GM19468 (cell line): ENCODE measurements around the gene CYP4F3.
"Not testable (repeated sequence)": the region's sequence is repeated elsewhere in the genome, so short reads cannot be mapped to it uniquely, and the experiment has no call there.

Experiments
- ATAC-seq: cut with Tn5 transposase; IDR thresholded peaks from one replicate; pipeline ENCODE4 v1.9.1; 2021; ENCODE audit warnings: mild to moderate bottlenecking, moderate library complexity, moderate number of reproducible peaks; ENCODE audit not compliant: unreplicated experiment; ENCODE audit errors: extremely low read depth

The CYP4F3 gene

DNA sequence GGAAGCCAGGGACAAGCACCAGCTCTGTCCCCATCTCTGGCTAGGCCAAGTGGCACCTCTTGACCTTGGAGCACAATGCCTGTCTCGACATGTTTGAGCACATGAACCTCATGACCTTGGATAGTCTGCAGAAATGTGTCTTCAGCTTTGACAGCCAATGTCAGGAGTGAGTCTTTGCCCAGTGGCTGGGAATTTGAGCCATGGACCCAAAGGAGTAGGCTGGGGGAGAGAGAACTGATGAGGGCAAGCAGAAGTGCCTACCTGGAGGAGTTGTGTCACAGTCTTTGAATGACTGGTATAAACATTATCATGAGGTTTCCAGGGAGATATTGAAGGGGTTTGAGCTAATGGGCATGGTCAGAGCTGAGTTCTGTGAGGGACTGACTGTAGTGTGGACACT lies 25.5 kb downstream of the CYP4F3 start:
- ATAC-seq: no peak

DNA sequence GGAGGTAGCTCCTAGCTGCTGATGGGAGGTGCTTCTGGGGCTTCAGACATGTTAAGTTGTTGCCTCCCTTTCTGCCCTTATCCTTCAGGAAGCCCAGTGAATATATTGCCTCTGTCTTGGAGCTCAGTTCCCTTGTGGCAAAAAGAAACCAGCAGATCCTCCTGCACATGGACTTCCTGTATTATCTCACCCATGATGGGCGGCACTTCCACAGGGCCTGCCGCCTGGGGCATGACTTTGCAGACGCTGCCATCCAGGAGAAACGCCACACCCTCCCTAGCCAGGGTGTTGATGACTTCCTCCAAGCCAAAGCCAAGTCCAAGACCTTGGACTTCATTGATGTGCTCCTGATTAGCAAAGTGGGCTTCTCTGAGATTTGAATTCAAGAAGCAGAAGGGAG lies 26.2 kb downstream of the CYP4F3 start:
- ATAC-seq: no peak

DNA sequence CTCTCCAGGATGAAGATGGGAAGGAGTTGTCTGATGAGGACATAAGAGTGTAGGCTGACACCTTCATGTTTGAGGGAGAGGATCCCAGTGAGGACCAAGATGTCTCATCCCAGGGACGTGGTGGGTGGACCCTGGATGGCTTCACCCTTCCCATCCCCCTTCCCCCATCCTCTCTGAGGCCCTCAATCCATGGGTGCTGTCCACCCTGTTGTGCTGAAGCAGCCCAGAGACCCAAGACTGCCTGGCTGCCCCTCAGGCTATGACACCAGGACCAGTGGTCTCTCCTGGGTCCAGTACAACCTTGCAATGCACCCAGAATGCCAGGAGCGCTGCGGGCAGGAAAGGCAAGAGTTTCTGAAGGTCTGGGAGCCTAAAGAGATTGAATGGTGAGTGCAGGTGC lies 28.7 kb downstream of the CYP4F3 start:
- ATAC-seq: no peak

DNA sequence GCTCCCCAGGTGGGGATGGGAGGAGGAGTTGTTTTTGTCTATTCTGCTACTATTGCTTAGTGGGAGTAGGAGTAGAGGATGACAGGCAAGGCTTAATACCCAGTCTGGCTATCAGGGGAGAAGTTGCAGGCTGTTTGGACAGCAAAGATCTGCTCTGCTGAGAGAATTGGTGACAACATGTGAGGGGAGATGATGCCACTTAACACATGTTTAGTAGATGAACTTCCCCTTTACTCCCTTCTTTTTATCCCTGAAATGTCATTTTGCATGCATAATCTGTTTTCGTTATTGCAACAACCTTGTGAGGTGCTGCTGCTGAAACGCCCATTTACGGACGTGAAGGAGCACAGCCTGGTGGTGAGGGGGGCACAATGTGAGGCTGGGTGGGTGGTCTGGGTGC lies 29.2 kb downstream of the CYP4F3 start:
- ATAC-seq: no peak

DNA sequence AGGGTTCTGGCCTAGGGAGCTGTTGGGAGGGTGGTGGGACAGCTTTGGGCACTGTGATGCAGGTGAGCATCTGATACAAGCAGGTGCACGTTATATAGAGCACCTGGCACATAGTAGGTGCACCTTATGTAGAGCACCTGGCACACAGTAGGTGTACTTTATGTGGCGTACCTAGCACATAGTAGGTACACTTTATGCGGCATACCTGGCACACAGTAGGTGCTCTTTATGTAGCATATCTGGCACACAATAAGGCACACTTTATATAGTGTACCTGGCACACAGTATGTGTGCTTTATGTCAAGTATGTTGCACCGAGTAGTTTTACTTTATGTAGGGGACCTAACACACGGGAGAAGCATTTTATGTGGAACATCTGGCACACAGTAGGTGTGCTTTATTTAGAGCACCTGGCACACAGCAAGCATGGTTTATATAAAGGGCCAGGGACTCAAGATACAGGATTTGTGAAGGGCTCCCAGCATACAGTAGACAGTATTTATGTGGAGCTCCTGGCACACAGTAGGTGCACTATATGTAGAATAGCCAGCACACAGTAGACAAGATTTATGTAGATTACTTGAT lies 30.6 kb downstream of the CYP4F3 start:
- ATAC-seq: no peak

DNA sequence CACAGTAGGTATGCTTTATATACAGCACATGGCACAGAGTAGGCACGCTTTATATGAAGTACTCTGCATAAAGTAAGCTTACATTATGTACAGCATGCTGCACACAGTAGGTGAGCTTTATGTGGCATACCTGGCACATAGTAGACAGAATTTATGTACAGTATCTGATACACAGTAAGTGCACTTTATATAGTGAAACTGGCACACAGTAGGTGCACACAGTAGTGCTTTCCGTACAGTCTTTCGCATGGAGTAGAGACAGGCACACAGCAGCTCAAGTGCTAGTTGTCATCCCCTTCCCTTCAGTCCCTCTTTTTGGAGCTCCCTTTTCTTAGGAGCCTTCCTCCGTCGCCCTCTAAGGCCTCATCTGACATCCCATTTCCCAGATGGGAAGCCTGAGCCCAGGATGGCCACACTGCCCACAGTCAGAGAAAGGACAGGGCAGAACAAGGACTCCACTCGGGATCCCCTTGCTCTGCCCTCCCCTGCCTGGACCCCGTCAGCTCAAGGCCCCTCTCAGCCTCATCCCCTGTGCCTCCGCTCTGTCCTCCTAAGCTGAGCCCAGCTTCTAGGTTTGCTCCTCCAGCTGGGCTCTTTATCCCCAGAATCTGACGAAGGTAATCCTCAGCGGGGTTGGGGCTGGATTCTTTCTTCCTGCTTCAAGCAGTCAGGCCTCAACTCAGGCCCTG lies 31.3 kb downstream of the CYP4F3 start:
- ATAC-seq: no peak

DNA sequence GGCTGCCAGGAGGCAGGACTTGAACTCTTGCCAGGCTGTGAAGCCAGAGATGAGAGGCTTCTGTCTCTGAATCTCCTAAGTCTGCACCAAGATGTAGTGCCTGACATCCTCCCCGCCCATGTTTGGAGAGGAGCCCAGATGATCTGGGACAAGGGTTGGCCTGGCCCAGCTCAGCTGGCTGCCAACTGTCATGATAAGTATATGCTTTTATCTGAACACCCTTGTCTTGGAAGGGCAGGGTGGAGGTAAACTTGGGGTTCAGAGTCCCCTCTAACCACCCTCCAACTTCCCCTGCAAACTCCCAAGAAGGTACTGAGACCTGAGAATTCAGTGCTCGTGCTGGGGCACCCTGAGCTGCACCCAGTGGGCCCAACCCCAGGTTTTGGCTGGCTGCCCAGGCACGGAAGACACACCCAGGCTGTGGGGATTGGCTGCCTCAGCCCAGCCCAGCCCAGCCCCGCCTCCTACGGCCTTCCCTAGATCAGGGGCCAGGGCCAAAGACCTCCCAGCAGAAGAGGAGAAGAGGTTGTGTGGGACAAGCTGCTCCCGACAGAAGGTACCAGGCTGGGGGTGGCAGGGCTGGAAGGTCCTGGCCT lies 32.0 kb downstream of the CYP4F3 start, which contains the start of gene CYP4F12:
Gene CYP4F12 (plus strand): TSS at position 508 of the 596 bp plus-strand sequence. CDS start 443 bp downstream, outside the sequence.
- no peak for ATAC-seq

DNA sequence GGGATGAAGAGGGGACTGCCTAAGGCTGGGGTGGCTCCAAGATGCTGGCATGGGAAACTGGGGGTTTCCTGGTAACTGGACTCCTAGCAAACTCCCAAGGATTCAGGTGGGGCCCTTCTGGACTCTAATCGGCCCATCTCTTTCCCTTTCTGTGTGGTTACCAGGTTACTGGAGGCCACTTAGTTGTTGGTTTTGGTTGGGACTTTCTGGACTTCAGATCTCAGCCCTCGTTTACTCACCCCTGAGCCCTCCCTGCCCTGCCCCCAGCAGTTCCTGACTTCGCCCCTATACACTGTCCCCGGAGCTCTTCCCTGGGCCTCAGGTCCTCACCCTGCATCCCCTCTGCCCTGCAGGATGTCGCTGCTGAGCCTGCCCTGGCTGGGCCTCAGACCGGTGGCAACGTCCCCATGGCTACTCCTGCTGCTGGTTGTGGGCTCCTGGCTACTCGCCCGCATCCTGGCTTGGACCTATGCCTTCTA lies 32.5 kb downstream of the CYP4F3 start:
- ATAC-seq: no peak

DNA sequence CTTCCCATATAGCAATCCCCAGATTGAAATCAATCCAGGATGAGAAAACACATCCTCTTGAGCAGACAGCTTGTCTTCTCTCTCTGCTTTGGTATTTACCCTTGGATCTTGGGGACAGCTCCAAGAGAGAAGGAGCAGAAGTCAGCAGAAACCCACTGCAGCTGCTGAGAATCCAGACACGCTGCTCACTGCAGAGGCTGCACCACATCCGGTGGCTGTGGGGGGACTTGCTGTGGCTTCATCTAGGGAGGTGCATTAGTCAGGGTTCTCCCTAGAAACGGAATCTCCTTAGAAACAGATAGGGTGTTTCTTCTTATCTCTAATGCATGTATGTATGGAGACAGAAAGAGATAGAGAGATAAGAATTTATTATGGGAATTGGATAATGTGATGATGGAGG lies 34.9 kb downstream of the CYP4F3 start:
- ATAC-seq: no peak

DNA sequence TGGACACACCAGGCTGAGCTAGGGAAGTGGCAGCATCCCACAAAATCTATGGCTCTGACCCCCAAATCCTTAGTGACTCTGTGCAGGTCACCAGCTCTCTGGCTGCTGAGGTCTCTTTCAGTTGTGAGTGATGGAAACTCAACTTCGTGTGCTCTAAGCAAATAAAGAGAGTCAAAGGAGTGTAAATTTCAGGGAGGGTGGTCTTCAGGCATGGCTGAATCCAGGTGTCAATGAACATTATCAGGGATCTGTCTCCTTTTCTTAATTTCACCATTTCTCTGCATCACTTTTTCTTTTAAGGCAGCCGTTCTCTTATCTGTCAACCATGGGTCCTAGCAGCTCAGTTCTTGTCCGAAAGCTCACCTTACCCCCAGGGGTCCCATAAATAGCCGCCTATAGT lies 38.4 kb downstream of the CYP4F3 start:
- ATAC-seq: no peak

DNA sequence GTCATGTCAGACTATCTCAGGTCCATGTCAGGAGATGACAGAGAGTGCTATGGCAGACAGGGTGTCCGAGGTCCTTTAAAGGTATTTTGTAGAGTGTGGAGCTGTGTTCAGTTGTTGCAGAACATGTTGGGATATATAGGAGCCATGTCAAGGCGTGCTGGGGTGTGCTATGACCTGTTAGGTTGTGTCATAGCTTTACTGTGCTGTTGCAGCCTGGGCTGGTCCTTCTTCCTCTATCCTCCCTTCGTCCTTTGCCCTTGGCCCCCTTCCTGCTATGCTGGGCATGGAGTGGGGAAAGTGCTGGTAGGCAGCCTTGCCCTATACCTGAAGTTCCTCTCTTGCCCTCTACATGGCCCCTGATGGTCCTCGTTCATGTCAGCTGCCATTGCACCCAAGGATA lies 39.2 kb downstream of the CYP4F3 start:
- not testable (repeated sequence) for ATAC-seq

DNA sequence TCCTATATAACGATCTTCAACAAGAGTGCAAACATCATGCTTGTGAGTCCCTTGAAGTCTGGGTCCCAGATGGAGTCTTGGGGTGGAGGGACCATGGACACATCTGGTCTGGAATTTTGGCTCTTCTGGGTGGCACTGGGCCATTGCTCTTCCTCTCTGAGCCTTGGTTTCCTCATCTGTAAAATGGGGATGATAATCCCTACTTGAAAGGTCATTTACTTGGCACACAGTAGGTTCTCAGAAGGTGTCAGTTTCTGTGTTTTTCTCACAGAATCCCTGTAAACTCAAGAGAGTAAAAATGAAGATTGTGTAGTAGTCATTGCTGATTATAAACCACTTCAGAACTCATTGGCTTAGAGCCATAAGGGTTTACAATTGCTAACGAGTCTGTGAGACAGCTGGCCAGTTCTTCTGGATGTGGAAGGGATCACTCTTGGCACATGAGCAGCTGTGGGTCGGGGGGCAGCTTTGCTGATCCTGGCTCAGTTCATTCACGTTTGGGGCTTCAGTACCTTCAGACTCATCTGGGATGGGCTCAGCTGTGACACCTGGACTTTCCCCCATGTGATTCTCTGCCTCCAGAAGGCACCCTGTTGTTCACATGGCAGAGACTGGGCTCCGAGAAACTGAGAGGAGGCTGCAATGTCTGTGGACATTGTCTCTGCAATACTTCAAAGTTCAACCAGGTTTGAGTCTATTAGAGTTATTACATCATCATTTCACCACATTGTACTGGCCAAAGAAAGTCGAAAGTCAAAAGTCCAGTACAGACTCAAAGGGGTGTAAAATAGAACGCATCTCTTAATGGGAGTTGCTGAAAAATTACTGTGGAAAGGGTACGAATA lies 40.0 kb downstream of the CYP4F3 start:
- no peak for ATAC-seq

DNA sequence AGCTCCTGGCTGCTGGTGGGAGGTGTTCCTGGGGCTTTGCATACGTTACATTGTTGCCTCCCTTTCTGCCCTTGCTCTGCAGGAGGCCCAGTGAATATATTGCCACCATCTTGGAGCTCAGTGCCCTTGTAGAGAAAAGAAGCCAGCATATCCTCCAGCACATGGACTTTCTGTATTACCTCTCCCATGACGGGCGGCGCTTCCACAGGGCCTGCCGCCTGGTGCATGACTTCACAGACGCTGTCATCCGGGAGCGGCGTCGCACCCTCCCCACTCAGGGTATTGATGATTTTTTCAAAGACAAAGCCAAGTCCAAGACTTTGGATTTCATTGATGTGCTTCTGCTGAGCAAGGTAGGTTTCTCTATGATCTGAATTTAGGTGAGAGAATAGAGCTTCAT lies 42.7 kb downstream of the CYP4F3 start:
- no peak for ATAC-seq

DNA sequence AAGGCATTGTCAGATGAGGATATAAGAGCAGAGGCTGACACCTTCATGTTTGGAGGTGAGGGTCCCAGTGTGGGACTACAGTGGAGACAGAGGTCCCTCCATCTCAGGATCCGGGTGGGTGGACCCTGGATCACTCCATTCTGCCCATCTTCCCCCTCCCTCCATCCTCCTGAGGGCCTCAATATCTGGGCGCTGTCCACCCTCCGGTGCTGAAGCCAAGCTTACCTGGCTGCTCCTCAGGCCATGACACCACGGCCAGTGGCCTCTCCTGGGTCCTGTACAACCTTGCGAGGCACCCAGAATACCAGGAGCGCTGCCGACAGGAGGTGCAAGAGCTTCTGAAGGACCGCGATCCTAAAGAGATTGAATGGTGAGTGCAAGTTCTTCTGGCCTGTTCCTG lies 44.1 kb downstream of the CYP4F3 start:
- no peak for ATAC-seq

DNA sequence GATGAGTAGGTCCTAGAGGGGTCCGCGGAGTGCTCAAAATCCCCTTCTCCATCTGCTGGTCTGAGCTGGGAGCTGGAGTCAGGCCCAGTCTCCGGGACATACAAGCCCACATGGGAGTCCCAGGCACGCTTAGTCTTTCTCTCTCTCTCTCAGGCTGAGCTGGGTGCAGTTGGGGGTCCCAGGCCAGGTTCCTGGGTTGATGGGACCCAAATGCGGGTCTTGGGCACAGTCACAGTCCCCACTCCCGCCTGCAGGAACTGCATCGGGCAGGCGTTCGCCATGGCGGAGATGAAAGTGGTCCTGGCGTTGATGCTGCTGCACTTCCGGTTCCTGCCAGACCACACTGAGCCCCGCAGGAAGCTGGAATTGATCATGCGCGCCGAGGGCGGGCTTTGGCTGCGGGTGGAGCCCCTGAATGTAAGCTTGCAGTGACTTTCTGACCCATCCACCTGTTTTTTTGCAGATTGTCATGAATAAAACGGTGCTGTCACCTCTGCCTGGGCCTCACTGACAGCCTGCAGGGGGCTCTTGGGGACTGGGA lies 56.0 kb downstream of the CYP4F3 start:
- no peak for ATAC-seq

DNA sequence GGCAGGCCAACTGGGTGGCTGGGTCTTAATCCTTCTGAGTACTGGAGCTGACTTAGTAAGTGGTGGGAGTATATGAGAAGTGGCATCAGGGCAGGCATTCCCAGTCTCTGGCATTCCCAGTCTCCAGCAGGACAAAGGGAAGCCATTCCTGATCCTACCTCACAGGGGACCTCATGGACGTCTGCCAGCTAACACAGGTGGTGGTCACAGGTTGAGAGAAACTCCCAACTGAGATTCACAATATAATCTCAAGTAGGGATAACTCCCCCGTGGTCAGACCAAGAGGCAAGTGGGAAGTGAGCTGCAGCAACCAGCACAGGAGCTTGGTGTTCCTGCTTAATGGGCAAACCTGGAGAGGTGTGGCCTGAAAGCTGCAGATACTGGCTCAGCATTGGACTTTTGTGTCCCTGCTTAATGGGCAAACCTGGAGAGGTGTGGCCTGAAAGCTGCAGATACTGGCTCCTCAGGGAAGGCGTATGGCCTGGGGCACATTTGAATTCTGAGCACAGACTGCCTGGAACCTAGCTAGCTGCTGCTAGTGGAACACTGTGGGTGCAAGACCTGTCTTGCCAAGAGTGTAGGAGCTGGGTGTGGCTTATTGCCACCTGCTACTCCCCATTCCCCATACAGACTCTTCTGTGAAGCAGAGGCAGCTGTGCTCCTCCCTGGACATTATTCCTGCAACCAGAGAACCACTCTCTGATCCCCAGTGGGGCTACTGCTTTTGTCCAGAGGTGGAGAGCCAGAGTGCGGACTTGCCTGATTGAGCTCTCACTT lies 61.2 kb downstream of the CYP4F3 start:
- ATAC-seq: no peak

DNA sequence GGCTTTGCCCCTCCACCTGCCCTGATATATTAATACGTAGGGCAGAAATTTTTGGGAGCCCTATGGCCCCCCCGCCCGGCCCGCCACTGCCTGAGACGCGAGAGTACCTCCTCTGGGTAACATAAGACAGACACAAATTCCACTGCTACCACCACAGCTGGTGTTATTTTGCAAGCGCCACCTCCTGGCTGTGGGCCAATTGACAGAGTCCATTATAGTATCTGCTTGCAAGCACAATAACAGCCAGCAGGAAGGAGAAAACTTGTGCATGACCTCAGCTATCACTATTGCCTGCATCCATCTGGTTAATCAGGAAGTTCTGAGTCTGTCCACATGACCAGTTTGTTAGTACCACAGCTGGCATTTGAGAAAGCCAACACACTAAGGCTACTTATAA lies 61.8 kb downstream of the CYP4F3 start:
- ATAC-seq: no peak
